Heart left ventricle (tissue), 16 donors: ENCODE measurements around the gene CARD18. TPM values are rescaled to one million over a fixed set of nuclear protein-coding genes. Genes with fewer than 3 reads are reported as not detected.

Source experiments
- ATAC-seq, 4 donors: fragments of 200-7000 bp; cut with Tn5 transposase; one replicate each; pipeline ENCODE4 v1.9.1; 2020 to 2022; ENCODE audit warnings: moderate library complexity in 4 of 4, mild to moderate bottlenecking in 3 of 4, moderate number of reproducible peaks in 1 of 4
- DNase-seq, 5 donors: peaks; one replicate each; pipeline ENCODE4 v3.0.0-alpha.2; 2020
- H3K27ac ChIP-seq, 12 donors: fragments of 200-600 bp; sonication (generic) in 4 of 12; one replicate each; pipeline versions ENCODE4 v1.5.0 to v1.8.0; 2016 to 2022; ENCODE audit warnings: mild to moderate bottlenecking in 2 of 12
- H3K27me3 ChIP-seq, 9 donors: fragments of 200-600 bp; sonication (generic) in 2 of 9; one replicate each; pipeline versions ENCODE4 v1.5.1 to v1.8.0; 2016 to 2022; ENCODE audit warnings: mild to moderate bottlenecking in 3 of 9
- H3K36me3 ChIP-seq, 9 donors: fragments of 200-600 bp; sonication (generic) in 2 of 9; one replicate each; pipeline versions ENCODE4 v1.5.0 to v1.8.0; 2018 to 2022; ENCODE audit warnings: mild to moderate bottlenecking in 2 of 9
- H3K4me1 ChIP-seq, 12 donors: fragments of 200-600 bp; sonication (generic) in 4 of 12; one replicate each; pipeline versions ENCODE4 v1.5.0 to v1.8.0; 2016 to 2022; ENCODE audit warnings: mild to moderate bottlenecking in 3 of 12
- H3K4me3 ChIP-seq, 12 donors: fragments of 200-600 bp; sonication (generic) in 4 of 12; one replicate each; pipeline versions ENCODE4 v1.5.0 to v1.8.0; 2017 to 2022; ENCODE audit warnings: mild to moderate bottlenecking in 9 of 12, moderate library complexity in 4 of 12
- H3K9me3 ChIP-seq, 12 donors: fragments of 200-600 bp; sonication (generic) in 4 of 12; one replicate each; pipeline versions ENCODE4 v1.5.0 to v1.8.0; 2016 to 2022; ENCODE audit warnings: mild to moderate bottlenecking in 1 of 12
- CTCF ChIP-seq, 12 donors: fragments of 200-600 bp; sonication (generic) in 4 of 12; IDR thresholded peaks; one replicate each; pipeline versions ENCODE4 v1.5.0 to v1.8.0; 2018 to 2022; ENCODE audit warnings: antibody characterized with exemption in 12 of 12, mild to moderate bottlenecking in 5 of 12
- POLR2A ChIP-seq, 2 donors: fragments of 450-650 bp; IDR thresholded peaks; one replicate each; pipeline ENCODE4 v1.6.1; 2017; ENCODE audit warnings: antibody characterized with exemption in 2 of 2, mild to moderate bottlenecking in 2 of 2, moderate library complexity in 2 of 2
- WGBS, 4 donors: extraction: QIAGEN DNeasy Blood & Tissue Kit in 2 of 4; methylation state at CpG; one replicate each; pipeline versions ENCODE4 v1.1.5 to v1.1.7; 2013 to 2018; 5-methylcytosine and 5-hydroxymethylcytosine counted together
- intact Hi-C, 10 donors: fragments of 100-400 bp; cut with DNase I; formaldehyde crosslinking; loops; one replicate each; pipeline versions ENCODE4 v1.11.1 to v1.14.2; 2022
- long read RNA-seq, 3 donors: library from polyadenylated mRNA; unstranded; transcript quantifications; one replicate each; pipeline ENCODE4 v2.0.0, GENCODE V29; 2020 to 2021
- polyA plus RNA-seq, 2 donors: library from polyadenylated mRNA; stranded (reverse); fragments of 200-250 nt; gene quantifications; one replicate each; pipeline ENCODE4 v1.2.3, GENCODE V29; 2013
- total RNA-seq, 9 donors: library from RNA; depleted of rRNA in 2 of 9; stranded (reverse); fragments of >200 nt in 2 of 9; fragmentation: NEBNext Ultra II Directional in 3 of 9; extraction: Animal tissue kit (Norgen Biotek cat#: 25700) in 3 of 9; gene quantifications; one replicate each; pipeline versions ENCODE4 v1.1.0 to v1.2.4, GENCODE V29; 2016 to 2023
- donor health status: ischemic (EF 13 %, LVEDD 7.1; RV severe dilation, severe dysfunction).
- donor health status: healthy with polysubstance abuse.
- donor health status: DM: no; HTN: yes; CAD: no.
- donor health status: DM: no; HTN: no; CAD: no.
- donor health status: ischemic (EF 25% LVEDD 6.9; RV normal size, moderate dysfunction).
- donor health status: ischemic (EF 25% LVEDD 5.7; RV mildly dilated, moderate dysfunction).
- donor health status: healthy.
- donor health status: DM: yes; HTN: yes; CAD: no.
- donor health status: ischemic (EF 35%, LVEDD 5.7; RV mildly dilated, moderate dysfunction).
- donor health status: nonischemic (EF 11% LVEDD 7.7; RV severe dilation, severe dysfunction).
- donor health status: DM: yes; HTN: yes; CAD: no.
- donor health status: PGD.
- donor health status: ischemic (EF 29% LVEDD 5.4; RV normal size, mild dysfunction).
- donor health status: nonischemic (EF 23%, LVEDD 6.1; RV moderate dilation, normal function).

The CARD18 gene
- total RNA-seq (not detected), polyA plus RNA-seq (under 1 TPM in 1 of 2 donors, not detected in 1; 0.91 TPM)
- long read RNA-seq, donor 1: 0 reads
- long read RNA-seq, donor 2, partial matches to known transcripts: 0 of 1 reads
- long read RNA-seq, donor 2, other reads (novel, unspliced or antisense): 1 of 1 reads
- long read RNA-seq, donor 3: 0 reads

GRCh38 chr11:105139669-105140068, at the start of gene CARD18:
Gene CARD18 (minus strand): TSS chr11:105139769. CDS start chr11:105139726, 43 bp downstream.
- no peaks in the 10 kb centered on the region for H3K27me3 ChIP-seq
- H3K4me1 ChIP-seq: peaks cover 0 to 3% (median 0%) of the 10 kb centered on the region in 12 donors
- no peak within 1 kb of the TSS for H3K27ac ChIP-seq
- no peak for ATAC-seq
- WGBS, 4 donors: 76 to 98% (median 86%) methylated on average over 2 of the region's 2 CpGs
- no peaks in the 10 kb centered on the region for H3K36me3 ChIP-seq
- no peak within 1 kb of the TSS for H3K4me3 ChIP-seq
- DNase-seq: no peak
- intact Hi-C loops: no loop called here
- no peak for TF ChIP-seq POLR2A (IDR thresholded peaks at IDR 0.05)
- no peak for TF ChIP-seq CTCF (IDR thresholded peaks at IDR 0.05)
- H3K9me3 ChIP-seq: peaks cover 0 to 13% (median 0%) of the 10 kb centered on the region in 12 donors

- Histone ChIP-seq H3K27ac (no peak overlapping the region), H3K9me3 (no peaks in the 10 kb centered on the region), H3K4me3 (no peak overlapping the region), H3K36me3 (no peaks in the 10 kb centered on the region), H3K27me3 (no peaks in the 10 kb centered on the region), H3K4me1 (peaks cover 0 to 25% (median 0%) of the 10 kb centered on the region in 12 donors)
- DNase-seq: no peak
- ATAC-seq: no peak
- intact Hi-C loops: no loop called here
- TF ChIP-seq CTCF (IDR thresholded peaks at IDR 0.05) (no peak), POLR2A (IDR thresholded peaks at IDR 0.05) (no peak)
- WGBS, 4 donors: 80 to 94% (median 92%) methylated on average over 1 of the region's 1 CpG
Observed at GRCh38 chr11:105183987-105184386, 44.4 kb upstream of the CARD18 start.

GRCh38 chr11:105183426-105183825, 43.9 kb upstream of the CARD18 start:
- 49 to 60% (median 58%) methylated on average over 3 of the region's 3 CpGs for WGBS, 4 donors
- Histone ChIP-seq H3K27ac (no peak overlapping the region), H3K36me3 (no peaks in the 10 kb centered on the region), H3K4me1 (peaks cover 0 to 25% (median 0%) of the 10 kb centered on the region in 12 donors), H3K4me3 (no peak overlapping the region), H3K9me3 (no peaks in the 10 kb centered on the region), H3K27me3 (no peaks in the 10 kb centered on the region)
- ATAC-seq: no peak
- no peak for DNase-seq
- intact Hi-C loops: no loop called here
- TF ChIP-seq POLR2A (IDR thresholded peaks at IDR 0.05) (no peak), CTCF (IDR thresholded peaks at IDR 0.05) (no peak)

GRCh38 chr11:105181521-105181920, 42.0 kb upstream of the CARD18 start:
- 73 to 86% (median 81%) methylated on average over 1 of the region's 1 CpG for WGBS, 4 donors
- intact Hi-C loops: no loop called here

More at GRCh38 chr11:105181521-105181920, 42.0 kb upstream of the CARD18 start:
- TF ChIP-seq POLR2A (IDR thresholded peaks at IDR 0.05) (no peak), CTCF (IDR thresholded peaks at IDR 0.05) (no peak)
- Histone ChIP-seq H3K36me3 (no peaks in the 10 kb centered on the region), H3K27ac (peak overlapping the region in 1 of 12 donors; percentile 83), H3K4me1 (peaks cover 0 to 25% (median 0%) of the 10 kb centered on the region in 12 donors), H3K4me3 (no peak overlapping the region), H3K9me3 (no peaks in the 10 kb centered on the region), H3K27me3 (no peaks in the 10 kb centered on the region)
- ATAC-seq (peak in 3 of 4 donors; percentile 42 to 66 (median 61)), DNase-seq (no peak)
